ENCODE measurements around the gene GPALPP1.
"Not testable (repeated sequence)": the region's sequence is repeated elsewhere in the genome, so short reads cannot be mapped to it uniquely, and the experiment has no call there.

GPALPP1 gene

GRCh38 chr13:45055902-45056648, 66.7 kb downstream of the GPALPP1 start:
- TF ChIP-seq CTCF (IDR thresholded peaks at IDR 0.05; ENCODE audit: insufficient read depth, low read depth, low read length, missing control alignments), result no peak
- DNase-seq (ENCODE audit: low read depth), result no peak
- H3K4me3 ChIP-seq (ENCODE audit: low read depth, low read length), result no peak overlapping the region

- DNase-seq (ENCODE audit: low read depth), result no peak
- no peak for TF ChIP-seq CTCF (IDR thresholded peaks at IDR 0.05; ENCODE audit: insufficient read depth, low read depth, low read length, missing control alignments)
- no peak overlapping the region for H3K4me3 ChIP-seq (ENCODE audit: low read depth, low read length)
Observed at GRCh38 chr13:45060062-45060461, 70.7 kb downstream of the GPALPP1 start.

GRCh38 chr13:45063261-45063860, 74.0 kb downstream of the GPALPP1 start:
- no peak for TF ChIP-seq CTCF (IDR thresholded peaks at IDR 0.05; ENCODE audit: insufficient read depth, low read depth, low read length, missing control alignments)
- no peak overlapping the region for H3K4me3 ChIP-seq (ENCODE audit: low read depth, low read length)
- no peak for DNase-seq (ENCODE audit: low read depth)

DNA sequence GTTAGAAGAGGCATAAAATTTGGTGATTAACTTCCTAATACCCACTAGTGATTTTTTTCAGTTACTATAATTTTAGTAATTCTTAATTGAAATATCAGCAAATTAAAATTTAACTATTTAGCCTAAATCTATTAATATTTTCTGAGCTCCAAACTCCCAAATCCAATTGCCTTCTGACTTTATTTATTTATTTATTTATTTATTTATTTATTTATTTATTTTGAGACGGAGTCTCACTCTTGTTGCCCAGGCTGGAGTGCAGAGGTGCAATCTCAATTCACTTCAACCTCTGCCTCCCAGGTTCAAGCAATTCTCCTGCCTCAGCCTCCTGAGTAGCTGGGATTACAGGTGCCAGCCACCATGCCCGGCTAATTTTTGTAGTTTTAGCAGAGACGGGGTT, 74.6 kb downstream of the GPALPP1 start:
- DNase-seq (ENCODE audit: low read depth); H3K4me3 ChIP-seq (ENCODE audit: low read depth, low read length): not testable (repeated sequence)

GRCh38 chr13:45064889-45065288, 75.6 kb downstream of the GPALPP1 start:
- H3K4me3 ChIP-seq (ENCODE audit: low read depth, low read length), result no peak overlapping the region
- no peak for TF ChIP-seq CTCF (IDR thresholded peaks at IDR 0.05; ENCODE audit: insufficient read depth, low read depth, low read length, missing control alignments)
- DNase-seq (ENCODE audit: low read depth), result no peak

DNA sequence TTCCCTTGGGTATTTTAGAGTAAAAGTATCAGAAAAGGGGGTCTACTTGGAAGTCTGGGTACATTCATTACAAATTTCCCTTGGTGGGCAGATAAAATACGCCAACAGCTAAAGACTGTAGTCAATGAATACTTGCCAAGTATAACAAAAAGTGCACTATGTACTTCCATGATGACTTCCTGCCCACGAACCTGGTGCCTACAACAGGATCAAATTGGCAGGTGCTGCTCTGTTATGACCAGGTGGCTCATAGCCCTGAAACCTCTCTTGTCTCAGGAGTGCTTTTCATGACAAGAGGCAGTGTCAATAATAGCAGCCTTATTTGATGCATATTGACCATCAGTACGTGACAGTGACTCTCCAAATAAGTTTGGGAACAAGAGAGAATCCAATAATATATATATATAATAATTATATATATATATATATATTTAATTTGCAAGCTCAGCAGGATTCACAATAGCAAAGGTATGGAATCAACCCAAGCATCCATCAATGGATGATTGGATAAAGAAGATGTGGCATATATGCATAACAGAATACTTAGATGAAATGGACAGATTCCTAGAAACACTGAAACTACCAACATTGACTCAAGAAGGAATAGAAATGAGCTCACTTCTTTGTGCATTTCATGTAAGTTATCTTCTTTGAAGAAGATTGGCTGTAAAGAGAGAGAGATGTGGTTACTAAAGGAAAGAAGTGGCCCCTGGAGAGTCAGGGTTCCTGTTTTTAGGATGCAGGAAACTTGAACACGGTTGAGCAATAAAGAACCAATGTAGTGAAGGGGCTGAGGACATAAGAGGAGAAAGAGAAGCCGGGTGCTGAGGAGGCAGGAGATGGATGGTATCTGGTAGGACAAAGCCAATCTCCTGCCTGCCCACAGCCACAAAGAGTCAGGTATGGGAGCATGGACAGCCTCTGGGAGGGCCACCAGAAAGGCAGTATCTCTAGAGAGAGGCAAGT, 79.0 kb downstream of the GPALPP1 start:
- DNase-seq (ENCODE audit: low read depth), result no peak
- TF ChIP-seq CTCF (IDR thresholded peaks at IDR 0.05; ENCODE audit: insufficient read depth, low read depth, low read length, missing control alignments), result no peak
- no peak overlapping the region for H3K4me3 ChIP-seq (ENCODE audit: low read depth, low read length)

DNA sequence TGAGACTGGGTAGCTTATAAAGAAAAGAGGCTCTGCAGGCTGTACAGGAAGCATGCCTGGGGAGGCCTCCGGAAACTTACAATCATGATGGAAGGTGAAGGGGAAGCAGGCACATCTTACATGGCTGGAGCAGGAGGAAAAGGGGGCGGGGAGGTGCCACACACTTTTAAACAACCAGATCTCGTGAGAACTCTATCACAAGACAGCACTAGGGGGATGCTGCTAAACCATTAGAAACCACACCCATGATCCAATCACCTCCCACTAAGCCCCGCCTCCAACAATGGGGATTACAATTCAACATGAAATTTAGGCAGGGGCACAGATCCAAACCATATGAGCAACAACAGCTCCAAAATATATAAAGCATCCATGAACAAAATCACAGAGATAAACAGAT, 84.5 kb downstream of the GPALPP1 start:
- no peak for TF ChIP-seq CTCF (IDR thresholded peaks at IDR 0.05; ENCODE audit: insufficient read depth, low read depth, low read length, missing control alignments)
- no peak overlapping the region for H3K4me3 ChIP-seq (ENCODE audit: low read depth, low read length)
- no peak for DNase-seq (ENCODE audit: low read depth)

Data from GM12865 (cell line).